LNCaP clone FGC (cell line): Measurements from ENCODE around the gene TEF.
"Not testable (repeated sequence)": the region's sequence is repeated elsewhere in the genome, so short reads cannot be mapped to it uniquely, and the experiment has no call there.

Source experiments
- DNase-seq: peaks from one replicate; pipeline ENCODE4 v3.0.0-alpha.2; 2011; ENCODE audit warnings: low read depth
- H3K4me3 ChIP-seq: 2 replicates; pipeline ENCODE4 v1.5.1; 2011; ENCODE audit warnings: mild to moderate bottlenecking, low read depth, low read length, control low read depth
- CTCF ChIP-seq: IDR thresholded peaks from 2 replicates; pipeline ENCODE4 v1.5.1; 2012; ENCODE audit warnings: mild to moderate bottlenecking; ENCODE audit not compliant: control insufficient read depth, insufficient read depth; ENCODE audit errors: extremely low read depth

The TEF gene

GRCh38 chr22:41435560-41435959 is 53.8 kb downstream of the TEF start:
- DNase-seq: no peak

GRCh38 chr22:41436322-41437113 is 54.8 kb downstream of the TEF start:
- no peak for TF ChIP-seq CTCF
- no peak for DNase-seq

More at GRCh38 chr22:41435560-41435959, 53.8 kb downstream of the TEF start:
- TF ChIP-seq CTCF: no peak
- H3K4me3 ChIP-seq: no peak overlapping the region

GRCh38 chr22:41437198-41437597 is 55.5 kb downstream of the TEF start:
- H3K4me3 ChIP-seq: no peak overlapping the region
- DNase-seq: no peak
- TF ChIP-seq CTCF: no peak

More at GRCh38 chr22:41436322-41437113, 54.8 kb downstream of the TEF start:
- H3K4me3 ChIP-seq: no peak overlapping the region

DNA sequence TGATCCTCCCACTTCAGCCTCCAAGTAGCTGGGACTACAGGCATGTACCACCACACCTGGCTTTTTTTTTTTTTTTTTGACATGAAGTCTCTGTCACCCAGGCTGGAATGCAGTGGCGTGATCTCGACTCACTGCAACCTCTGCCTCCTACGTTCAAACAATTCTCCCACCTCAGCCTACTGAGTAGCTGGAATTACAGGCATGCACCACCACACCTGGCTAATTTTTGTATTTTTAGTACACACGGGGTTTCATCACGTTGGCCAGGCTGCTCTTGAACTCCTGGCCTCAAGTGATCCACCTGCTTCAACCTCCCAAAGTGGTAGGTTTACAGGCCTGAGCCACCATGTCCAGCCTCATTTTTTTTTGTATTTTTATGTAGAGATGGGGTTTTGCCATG is 58.8 kb downstream of the TEF start:
- DNase-seq: not testable (repeated sequence)

DNA sequence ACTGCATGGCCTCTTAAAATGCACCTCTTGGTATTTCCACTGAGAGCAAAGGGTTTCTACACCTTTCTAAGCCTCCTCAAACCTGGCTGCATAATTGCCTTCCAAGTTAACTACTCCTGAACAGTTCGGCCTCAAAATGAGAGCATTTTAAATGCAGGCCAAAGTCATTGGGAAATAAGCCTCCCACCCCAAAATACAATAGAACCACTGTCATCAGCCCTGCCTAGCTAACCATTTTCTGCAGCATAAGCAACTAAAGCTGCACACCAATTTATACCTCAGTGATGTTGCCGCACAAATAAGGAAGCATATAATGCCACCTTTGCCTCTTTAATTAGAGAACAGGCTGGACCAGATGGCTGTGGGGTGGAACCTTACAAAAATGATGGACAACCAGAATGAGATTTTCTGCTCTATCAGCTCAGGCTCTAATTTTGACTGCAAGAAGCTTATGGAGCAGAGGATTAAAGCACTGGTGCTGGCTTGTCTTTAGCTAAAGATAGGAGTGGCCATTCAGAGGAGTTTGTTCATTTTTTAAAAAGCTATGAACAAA is 60.6 kb downstream of the TEF start:
- no peak for DNase-seq
- no peak for TF ChIP-seq CTCF
- H3K4me3 ChIP-seq: no peak overlapping the region

More for the DNA sequence above, 58.8 kb downstream of the TEF start:
- not testable (repeated sequence) for H3K4me3 ChIP-seq

GRCh38 chr22:41444360-41445128 is 62.8 kb downstream of the TEF start:
- DNase-seq: peak; percentile 86
- H3K4me3 ChIP-seq: peak overlapping the region; percentile 84
- TF ChIP-seq CTCF: no peak
